SK-N-MC (cell line): ENCODE data around the gene TEP1.

Experiments
- DNase-seq: peaks from one replicate; pipeline ENCODE4 v3.0.0-alpha.2; 2011; ENCODE audit warnings: low read depth, low spot score
- H3K27ac ChIP-seq: fragments of 200-600 bp; sonication (generic); 2 replicates; pipeline ENCODE4 v1.5.1; 2016; ENCODE audit warnings: mixed run types
- H3K36me3 ChIP-seq: fragments of 200-600 bp; sonication (generic); 2 replicates; pipeline ENCODE4 v1.6.1; 2017; ENCODE audit warnings: antibody characterized with exemption, low read length, mixed read lengths; ENCODE audit not compliant: insufficient read depth
- H3K4me3 ChIP-seq: fragments of 200-600 bp; sonication (generic); 2 replicates; pipeline ENCODE4 v1.5.1; 2016
- H3K9ac ChIP-seq: fragments of 200-600 bp; sonication (generic); 2 replicates; pipeline ENCODE4 v1.8.0; 2017; ENCODE audit warnings: mixed run types, mixed read lengths; ENCODE audit not compliant: insufficient read length
- H3K9me3 ChIP-seq: fragments of 200-600 bp; sonication (generic); 2 replicates; pipeline ENCODE4 v1.6.1; 2017; ENCODE audit warnings: low read depth, mild to moderate bottlenecking, antibody characterized with exemption, low read length, moderate library complexity, mixed read lengths
- EZH2 ChIP-seq: fragments of 200-600 bp; sonication (generic); IDR thresholded peaks from one replicate; pipeline ENCODE4 v1.6.1; 2017; ENCODE audit warnings: antibody characterized with exemption
- FOXP2 ChIP-seq: optimal IDR thresholded peaks from 2 replicates; pipeline ENCODE3; 2011; ENCODE audit warnings: mild to moderate bottlenecking, moderate library complexity; ENCODE audit not compliant: insufficient read depth; ENCODE audit errors: extremely low read length, control extremely low read depth
- POLR2AphosphoS5 ChIP-seq: IDR thresholded peaks from 2 replicates; pipeline ENCODE4 v1.6.1; 2012; ENCODE audit warnings: mild to moderate bottlenecking, low read depth, low read length, borderline replicate concordance

The TEP1 gene

DNA sequence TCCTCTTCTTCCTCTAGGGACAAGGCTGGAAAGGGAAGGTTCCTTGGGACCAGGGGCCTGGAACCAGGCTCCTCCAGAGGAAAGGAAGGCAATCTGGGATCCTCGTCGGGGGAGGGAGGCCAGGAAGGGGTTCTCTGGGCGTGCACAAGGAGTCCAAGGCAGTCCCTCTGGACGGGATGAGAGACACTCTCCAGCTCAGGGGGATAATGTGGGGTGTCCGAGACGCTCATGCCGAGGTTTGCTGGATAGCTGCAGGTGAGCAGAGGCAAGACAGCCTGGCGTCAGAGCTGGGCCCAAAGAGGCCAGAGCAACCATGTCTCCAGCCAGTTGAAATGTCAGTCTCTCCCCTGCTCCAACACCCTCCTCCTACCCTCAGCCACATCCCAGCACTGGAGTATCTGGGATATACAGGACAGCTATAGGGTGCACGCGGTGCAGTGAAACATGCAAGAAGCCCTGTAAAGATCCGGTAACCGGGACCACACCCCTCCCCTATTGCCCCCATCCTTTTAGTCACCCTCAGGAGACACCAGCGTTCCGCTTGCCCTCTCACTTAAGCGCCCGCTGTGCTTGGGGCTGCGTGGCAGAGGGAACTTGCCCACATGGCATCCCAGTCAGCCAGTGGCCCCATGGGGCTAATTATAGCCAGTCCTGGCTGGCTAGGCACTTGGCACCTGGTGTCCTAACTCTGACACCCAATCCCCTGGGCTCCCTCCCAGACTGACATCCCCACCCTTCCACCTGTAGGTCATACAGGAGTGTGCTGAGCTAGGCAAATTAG, 22.5 kb upstream of the TEP1 start, which contains the start of gene KLHL33:
Gene KLHL33 (minus strand): TSS at position 585 of the 781 bp plus-strand sequence. CDS start 355 bp downstream, at position 230.
- H3K9me3 ChIP-seq, result no peaks in the 10 kb centered on the region
- no peak within 1 kb of the TSS for H3K27ac ChIP-seq
- TF ChIP-seq EZH2, result no peak
- TF ChIP-seq POLR2AphosphoS5, result no peak
- TF ChIP-seq FOXP2, result no peak
- no peaks in the 10 kb centered on the region for H3K36me3 ChIP-seq
- no peak within 1 kb of the TSS for H3K4me3 ChIP-seq
- no peak for DNase-seq
- no peak within 1 kb of the TSS for H3K9ac ChIP-seq

DNA sequence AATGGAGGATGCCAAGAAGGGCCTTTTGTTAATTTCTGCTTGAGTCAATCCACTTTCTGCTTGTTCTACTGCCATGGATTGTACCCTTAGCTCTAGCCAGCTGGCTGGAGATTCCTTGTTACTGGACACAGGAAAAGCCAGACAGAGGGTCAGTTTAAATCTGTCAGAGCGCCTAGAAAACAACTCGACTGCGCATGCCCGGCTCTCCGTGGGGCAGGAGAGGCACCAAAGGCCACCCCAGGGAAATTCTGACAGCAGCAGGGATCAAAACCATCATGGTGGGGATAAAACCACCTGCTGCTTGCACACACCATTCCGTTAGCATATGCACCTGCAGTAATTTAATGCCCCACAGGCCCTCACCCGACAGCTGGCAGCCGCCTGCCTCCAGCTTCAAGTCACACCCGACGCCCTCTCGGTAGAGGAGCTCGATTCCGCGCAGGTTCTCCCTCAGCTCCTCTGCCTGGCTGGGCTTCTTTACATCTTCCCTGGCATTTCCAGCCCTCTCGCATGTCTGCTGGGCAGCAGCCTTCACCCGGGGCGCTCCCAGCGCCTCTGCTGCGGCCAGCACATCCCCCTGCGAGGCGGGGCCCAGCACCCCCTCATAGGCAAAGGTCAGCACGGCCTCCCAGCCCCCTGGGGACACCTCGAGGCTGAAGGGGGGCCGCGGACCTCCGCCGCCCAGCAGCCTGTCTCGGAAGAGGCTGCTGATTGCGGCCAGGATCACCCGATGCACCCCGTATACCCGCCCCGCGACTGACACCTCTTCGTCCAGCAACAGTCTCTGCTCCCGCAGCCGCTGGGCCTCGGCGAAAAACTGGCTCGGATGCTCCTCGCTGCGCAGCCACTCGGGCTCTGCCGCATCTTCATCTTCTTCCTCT, 21.6 kb upstream of the TEP1 start:
- DNase-seq, result no peak
- H3K4me3 ChIP-seq, result no peak overlapping the region

DNA sequence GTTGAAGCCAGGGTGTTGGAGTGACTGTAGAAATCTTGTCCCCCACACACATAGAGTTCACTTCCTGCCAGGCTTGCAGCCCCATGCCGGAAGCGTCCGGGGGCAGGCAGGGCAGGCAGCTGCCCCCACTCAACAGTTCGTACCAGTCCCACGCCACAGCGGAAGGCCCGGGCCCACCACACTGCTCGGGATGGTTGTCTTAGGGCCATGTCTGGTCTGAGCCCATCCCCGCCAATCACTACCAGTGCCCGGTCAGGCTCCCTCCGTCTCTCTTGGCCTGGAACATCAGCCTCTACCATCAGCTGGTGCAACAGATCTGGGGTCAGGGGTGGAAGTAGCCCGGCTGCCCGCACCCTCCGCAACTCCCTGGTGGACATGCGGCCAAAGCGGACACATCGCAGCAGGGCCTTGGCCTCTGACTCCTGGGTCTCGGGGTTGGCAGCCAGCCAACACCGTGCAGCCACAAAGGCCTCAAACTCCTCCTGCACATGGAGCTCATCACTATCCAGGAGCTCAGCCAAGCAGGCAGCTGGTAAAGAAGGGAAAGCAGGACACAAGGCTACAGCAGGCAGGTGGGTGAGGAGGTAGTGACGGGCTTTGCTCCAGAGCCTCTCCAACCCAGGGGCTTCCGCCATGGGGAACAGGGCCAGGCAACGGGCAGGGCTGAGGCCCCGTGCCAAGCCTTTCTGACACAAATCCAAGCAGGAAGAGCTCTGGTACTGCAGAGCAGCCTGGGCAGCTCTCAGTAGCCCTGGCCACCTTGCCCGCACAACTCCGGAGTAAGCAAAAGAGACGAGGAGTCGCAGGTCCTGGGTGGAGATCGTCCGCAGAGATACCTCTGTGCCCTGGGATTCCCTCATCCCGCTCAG, 16.7 kb upstream of the TEP1 start:
- DNase-seq, result no peak
- no peak overlapping the region for H3K9ac ChIP-seq
- no peaks in the 10 kb centered on the region for H3K9me3 ChIP-seq
- no peak overlapping the region for H3K27ac ChIP-seq
- TF ChIP-seq POLR2AphosphoS5 (no peak), FOXP2 (no peak), EZH2 (no peak)
- H3K4me3 ChIP-seq, result no peak overlapping the region
- H3K36me3 ChIP-seq, result no peaks in the 10 kb centered on the region

More for the DNA sequence above, 21.6 kb upstream of the TEP1 start:
- H3K36me3 ChIP-seq, result no peaks in the 10 kb centered on the region
- TF ChIP-seq EZH2 (no peak), POLR2AphosphoS5 (no peak), FOXP2 (no peak)
- H3K9me3 ChIP-seq, result no peaks in the 10 kb centered on the region
- no peak overlapping the region for H3K9ac ChIP-seq
- no peak overlapping the region for H3K27ac ChIP-seq

DNA sequence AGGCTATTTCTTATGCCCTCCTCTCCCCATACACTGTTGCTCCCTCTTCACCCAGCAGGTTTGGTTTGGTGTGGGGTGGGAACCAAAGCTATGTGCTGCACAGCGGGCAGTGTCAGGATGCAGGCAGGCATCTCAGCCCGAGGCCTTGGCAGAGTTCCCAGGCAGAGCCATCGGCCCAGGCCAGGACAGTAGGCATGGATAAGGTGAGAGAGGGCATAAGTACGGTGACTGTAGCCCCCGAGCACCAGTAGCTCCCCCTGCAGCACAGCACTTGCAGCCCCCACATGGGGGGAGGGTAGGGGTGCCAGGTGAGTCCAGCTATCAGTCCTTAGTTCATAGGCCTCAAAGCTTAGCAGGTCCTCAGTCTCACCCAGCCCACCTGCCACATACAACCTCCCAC, 15.5 kb upstream of the TEP1 start:
- H3K27ac ChIP-seq, result no peak overlapping the region

DNA sequence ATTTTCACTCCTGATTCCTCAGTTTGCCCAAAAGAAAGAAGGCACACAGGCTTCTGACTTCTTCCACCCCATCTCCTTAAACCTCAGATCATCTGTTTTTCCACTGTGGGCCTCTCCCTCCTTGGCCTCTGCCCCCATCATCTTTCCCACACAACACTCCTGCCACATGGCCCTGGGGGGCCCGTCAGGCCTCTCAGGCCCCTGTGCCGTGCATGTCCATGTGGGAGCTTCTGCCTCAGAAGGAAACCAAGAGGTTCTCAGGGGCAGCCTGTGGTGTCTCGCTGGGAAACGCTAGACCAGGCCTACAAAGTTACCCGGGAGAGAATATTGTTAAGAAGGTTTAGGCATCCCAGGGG, 14.7 kb upstream of the TEP1 start:
- no peak overlapping the region for H3K4me3 ChIP-seq
- no peak overlapping the region for H3K27ac ChIP-seq
- no peak for DNase-seq
- TF ChIP-seq EZH2 (no peak), POLR2AphosphoS5 (no peak), FOXP2 (no peak)
- no peaks in the 10 kb centered on the region for H3K36me3 ChIP-seq
- no peaks in the 10 kb centered on the region for H3K9me3 ChIP-seq
- no peak overlapping the region for H3K9ac ChIP-seq

More for the DNA sequence above, 15.5 kb upstream of the TEP1 start:
- no peaks in the 10 kb centered on the region for H3K36me3 ChIP-seq
- DNase-seq, result no peak
- no peaks in the 10 kb centered on the region for H3K9me3 ChIP-seq
- H3K4me3 ChIP-seq, result no peak overlapping the region
- H3K9ac ChIP-seq, result no peak overlapping the region
- TF ChIP-seq POLR2AphosphoS5 (no peak), FOXP2 (no peak), EZH2 (no peak)

DNA sequence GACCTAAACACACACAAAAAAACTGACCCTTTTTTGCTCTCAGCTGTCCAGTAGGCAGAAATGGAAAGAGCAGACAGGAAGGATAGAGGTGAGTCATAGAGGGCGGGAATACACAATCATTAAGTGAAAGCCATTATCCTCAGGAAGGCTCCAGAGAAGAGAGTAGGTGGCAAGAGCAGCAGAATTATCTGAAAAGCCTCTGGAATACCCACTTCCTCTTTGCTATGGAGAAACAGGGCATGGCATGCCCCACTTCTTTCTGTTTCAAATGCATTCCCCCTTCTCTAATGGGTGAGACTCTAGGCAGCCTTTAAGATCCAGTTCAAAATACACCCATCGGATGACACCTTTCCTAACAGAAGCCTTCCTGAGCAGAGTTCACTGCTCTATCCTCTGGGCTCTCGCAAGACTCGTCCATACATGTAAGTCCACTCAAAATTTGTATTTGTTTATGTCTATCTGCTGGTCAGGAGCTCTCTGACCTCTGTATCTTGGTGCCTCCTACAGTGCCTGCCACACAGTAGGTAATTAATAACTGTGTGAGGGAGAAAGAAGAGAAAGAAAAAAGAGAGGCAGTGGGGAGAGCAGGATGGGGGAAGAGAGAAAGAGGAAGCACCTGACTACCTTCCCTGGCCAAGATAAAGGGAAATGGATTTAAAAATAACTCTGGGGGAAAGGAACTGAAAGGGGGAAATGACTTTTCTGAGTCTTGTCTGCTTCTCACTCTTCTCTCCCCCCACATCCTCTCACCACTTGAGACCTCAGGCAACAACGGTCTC, 14.1 kb upstream of the TEP1 start:
- DNase-seq, result no peak
- Histone ChIP-seq H3K9me3 (no peaks in the 10 kb centered on the region), H3K36me3 (no peaks in the 10 kb centered on the region), H3K4me3 (no peak overlapping the region), H3K27ac (no peak overlapping the region), H3K9ac (no peak overlapping the region)
- no peak for TF ChIP-seq FOXP2
- no peak for TF ChIP-seq POLR2AphosphoS5
- TF ChIP-seq EZH2, result no peak

DNA sequence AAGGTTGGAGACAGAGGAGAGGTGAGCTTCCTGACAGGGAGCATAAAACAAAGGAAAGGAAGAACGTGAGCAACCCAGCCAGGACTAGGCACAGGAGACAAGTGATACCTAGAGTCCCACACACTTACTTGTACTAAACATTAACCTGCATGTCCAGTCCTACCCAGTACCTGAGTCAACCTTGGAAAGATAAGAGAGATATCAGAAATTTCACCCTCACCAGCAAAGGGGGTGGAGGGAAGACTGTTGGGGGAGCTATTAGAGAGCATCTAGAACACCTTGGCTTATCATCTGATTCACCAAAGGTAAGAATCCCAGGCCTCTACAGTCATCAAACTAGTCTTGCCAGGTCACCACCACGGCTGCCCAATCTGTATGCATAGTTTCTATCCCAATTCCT, 11.6 kb upstream of the TEP1 start:
- no peak overlapping the region for H3K9ac ChIP-seq
- DNase-seq, result no peak
- H3K36me3 ChIP-seq, result no peaks in the 10 kb centered on the region
- H3K9me3 ChIP-seq, result no peaks in the 10 kb centered on the region
- H3K27ac ChIP-seq, result no peak overlapping the region
- H3K4me3 ChIP-seq, result no peak overlapping the region
- TF ChIP-seq POLR2AphosphoS5 (no peak), FOXP2 (no peak), EZH2 (no peak)
